ENCODE results near the gene CFAP61.

The CFAP61 gene

GRCh38 chr20:20038586-20038985 lies 13.7 kb upstream of the CFAP61 start:
- H3K79me2 ChIP-seq (ENCODE audit: insufficient read depth, low read length), result no peaks in the 10 kb centered on the region
- H3K4me1 ChIP-seq (ENCODE audit: insufficient read depth, low read length, poor library complexity, severe bottlenecking), result no peaks in the 10 kb centered on the region
- TF ChIP-seq CTCF (conservative IDR thresholded peaks at IDR 0.05; ENCODE audit: low read length), result no peak
- no peak for TF ChIP-seq EZH2phosphoT487 (IDR thresholded peaks at IDR 0.05; ENCODE audit: borderline replicate concordance)
- H2AFZ ChIP-seq (ENCODE audit: low read length), result no peak overlapping the region
- no peaks in the 10 kb centered on the region for H3K27me3 ChIP-seq (ENCODE audit: insufficient read depth, low read length, poor library complexity, severe bottlenecking)
- H3K4me2 ChIP-seq (ENCODE audit: low read depth, low read length, poor library complexity, severe bottlenecking), result no peak overlapping the region
- H3K9me2 ChIP-seq (replicated peaks; ENCODE audit: low read depth, low read length), result no peaks in the 10 kb centered on the region
- no peaks in the 10 kb centered on the region for H3K9me3 ChIP-seq (ENCODE audit: insufficient read depth, low read depth, low read length)
- H4K20me1 ChIP-seq (ENCODE audit: insufficient read depth, low read length, poor library complexity, severe bottlenecking), result no peaks in the 10 kb centered on the region
- no peak overlapping the region for H3K4me3 ChIP-seq (ENCODE audit: low read length, poor library complexity, severe bottlenecking)
- no peaks in the 10 kb centered on the region for H3F3A ChIP-seq (ENCODE audit: low read depth)
- H3K36me3 ChIP-seq (ENCODE audit: insufficient read depth, low read length), result peaks cover 99% of the 10 kb centered on the region
- H3K9ac ChIP-seq (ENCODE audit: low read depth, low read length, poor library complexity, severe bottlenecking), result no peak overlapping the region

GRCh38 chr20:20039752-20040387 lies 12.5 kb upstream of the CFAP61 start:
- Histone ChIP-seq H3K9me3 (ENCODE audit: insufficient read depth, low read depth, low read length) (no peaks in the 10 kb centered on the region), H3K27me3 (ENCODE audit: insufficient read depth, low read length, poor library complexity, severe bottlenecking) (no peaks in the 10 kb centered on the region), H2AFZ (ENCODE audit: low read length) (no peak overlapping the region), H3F3A (ENCODE audit: low read depth) (no peaks in the 10 kb centered on the region), H3K4me2 (ENCODE audit: low read depth, low read length, poor library complexity, severe bottlenecking) (no peak overlapping the region), H3K9ac (ENCODE audit: low read depth, low read length, poor library complexity, severe bottlenecking) (no peak overlapping the region), H3K4me1 (ENCODE audit: insufficient read depth, low read length, poor library complexity, severe bottlenecking) (no peaks in the 10 kb centered on the region), H3K9me2 (replicated peaks; ENCODE audit: low read depth, low read length) (no peaks in the 10 kb centered on the region), H3K79me2 (ENCODE audit: insufficient read depth, low read length) (no peaks in the 10 kb centered on the region), H3K4me3 (ENCODE audit: low read length, poor library complexity, severe bottlenecking) (no peak overlapping the region), H3K36me3 (ENCODE audit: insufficient read depth, low read length) (peaks cover 99% of the 10 kb centered on the region), H4K20me1 (ENCODE audit: insufficient read depth, low read length, poor library complexity, severe bottlenecking) (peaks cover 2% of the 10 kb centered on the region)
- no peak for TF ChIP-seq CTCF (conservative IDR thresholded peaks at IDR 0.05; ENCODE audit: low read length)
- TF ChIP-seq EZH2phosphoT487 (IDR thresholded peaks at IDR 0.05; ENCODE audit: borderline replicate concordance), result no peak

- peak overlapping the region; percentile 88 for H3K9ac ChIP-seq (ENCODE audit: low read depth, low read length, poor library complexity, severe bottlenecking)
- peak overlapping the region; percentile 89 for H3K4me3 ChIP-seq (ENCODE audit: low read length, poor library complexity, severe bottlenecking)
- no peaks in the 10 kb centered on the region for H3K9me2 ChIP-seq (replicated peaks; ENCODE audit: low read depth, low read length)
- no peaks in the 10 kb centered on the region for H3F3A ChIP-seq (ENCODE audit: low read depth)
- peaks cover 21% of the 10 kb centered on the region for H4K20me1 ChIP-seq (ENCODE audit: insufficient read depth, low read length, poor library complexity, severe bottlenecking)
- peak overlapping the region; percentile 94 for H3K4me2 ChIP-seq (ENCODE audit: low read depth, low read length, poor library complexity, severe bottlenecking)
- peaks cover 25% of the 10 kb centered on the region for H3K79me2 ChIP-seq (ENCODE audit: insufficient read depth, low read length)
- TF ChIP-seq EZH2phosphoT487 (IDR thresholded peaks at IDR 0.05; ENCODE audit: borderline replicate concordance) (no peak), CTCF (conservative IDR thresholded peaks at IDR 0.05; ENCODE audit: low read length) (no peak)
- H3K27me3 ChIP-seq (ENCODE audit: insufficient read depth, low read length, poor library complexity, severe bottlenecking), result no peaks in the 10 kb centered on the region
- peak overlapping the region; percentile 96 for H2AFZ ChIP-seq (ENCODE audit: low read length)
- no peaks in the 10 kb centered on the region for H3K9me3 ChIP-seq (ENCODE audit: insufficient read depth, low read depth, low read length)
- peaks cover 35% of the 10 kb centered on the region; the same call in 1 of the 2 replicates for H3K36me3 ChIP-seq (ENCODE audit: insufficient read depth, low read length)
- H3K4me1 ChIP-seq (ENCODE audit: insufficient read depth, low read length, poor library complexity, severe bottlenecking), result peaks cover 35% of the 10 kb centered on the region
These were observed 612 bp upstream of the CFAP61 start for GRCh38 chr20:20051767-20052073.

Data from Loucy (cell line).